HL-60 (cell line): Measurements from ENCODE around the gene SLC5A1.
A peak's percentile ranks its signal among the peaks of the same experiment; 100 is the strongest.

ENCODE experiments used
- DNase-seq, 2 experiments: peaks; one replicate each; pipeline ENCODE4 v3.0.0-alpha.2; 2010 to 2020; ENCODE audit warnings: low read depth in 1 of 2, low spot score in 1 of 2
- H3K27ac ChIP-seq: fragments of 250-450 bp; sonication (Bioruptor Pico); replicated peaks from 2 replicates; pipeline ENCODE4 v1.5.1; 2020; ENCODE audit warnings: mild to moderate bottlenecking, moderate library complexity
- H3K27me3 ChIP-seq: fragments of 250-450 bp; sonication (Bioruptor Pico); 2 replicates; pipeline ENCODE4 v1.5.1; 2021; ENCODE audit warnings: mild to moderate bottlenecking, moderate library complexity; ENCODE audit not compliant: insufficient read depth, poor library complexity, severe bottlenecking
- H3K4me3 ChIP-seq: replicated peaks from 2 replicates; pipeline ENCODE4 v1.5.1; 2011; ENCODE audit warnings: mild to moderate bottlenecking, control low read depth, low read length; ENCODE audit not compliant: insufficient read depth
- GABPA ChIP-seq: IDR thresholded peaks from 2 replicates; pipeline ENCODE4 v1.6.1; 2012; ENCODE audit warnings: low read depth
- POLR2AphosphoS5 ChIP-seq: IDR thresholded peaks from 2 replicates; pipeline ENCODE4 v1.6.1; 2012; ENCODE audit warnings: low read depth
- SPI1 ChIP-seq: IDR thresholded peaks from 2 replicates; pipeline ENCODE4 v1.6.1; 2012; ENCODE audit warnings: low read depth, mild to moderate bottlenecking, borderline replicate concordance
- TF ChIP-seq, protein P1 (sequence below): IDR thresholded peaks from 2 replicates; pipeline ENCODE4 v1.6.1; 2012; ENCODE audit warnings: low read depth; ENCODE audit not compliant: insufficient replicate concordance
- TF ChIP-seq, protein P2 (sequence below): IDR thresholded peaks from one replicate; pipeline ENCODE4 v1.5.1; 2011; ENCODE audit warnings: low read length, control low read depth, inconsistent platforms; ENCODE audit not compliant: insufficient read depth

The SLC5A1 gene

DNA sequence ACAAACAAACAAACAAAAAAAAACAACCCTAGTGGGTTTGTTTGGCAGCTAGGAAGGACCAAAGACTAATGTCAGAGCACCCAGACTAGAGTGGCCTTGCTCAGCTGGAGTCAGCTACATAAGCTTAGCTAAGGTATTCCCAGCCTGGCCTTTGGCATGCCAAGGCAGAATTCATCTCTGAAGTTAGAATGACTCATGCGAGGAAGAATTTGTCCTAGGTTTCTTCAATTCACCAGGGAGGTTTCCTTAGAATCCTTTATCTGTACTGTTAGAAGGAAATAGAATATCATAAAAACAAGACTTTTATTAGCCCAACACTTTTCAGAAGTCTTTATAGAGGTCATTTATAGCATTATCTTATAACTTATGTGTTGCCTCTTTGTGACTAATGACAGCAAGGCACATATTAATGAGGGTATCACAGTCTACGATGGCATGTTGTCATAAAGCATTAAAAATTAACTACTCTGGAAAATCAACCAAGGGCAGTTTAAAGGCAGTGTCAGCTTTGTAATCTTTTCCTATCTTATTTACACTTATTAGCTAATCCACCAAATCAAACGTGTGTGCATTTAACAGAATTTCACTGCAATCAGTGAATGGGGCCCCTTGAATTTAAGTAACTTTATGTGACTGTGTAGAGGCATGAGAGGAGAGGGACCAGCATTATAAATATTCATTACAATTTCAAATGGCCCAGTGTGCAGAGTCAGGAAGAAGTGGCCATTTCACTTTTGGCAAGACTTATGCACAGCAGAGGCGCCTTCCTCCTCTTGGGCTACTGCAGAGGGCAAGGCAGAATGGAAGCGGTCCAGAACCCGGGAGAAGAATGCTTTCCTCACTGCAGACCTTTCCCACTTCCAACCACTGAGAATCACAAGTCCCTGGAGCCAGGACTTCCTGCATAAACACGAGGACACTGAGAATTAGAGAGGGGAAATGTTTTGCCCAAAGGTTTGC lies 36.3 kb downstream of the SLC5A1 start:
- H3K27me3 ChIP-seq: peaks cover 3% of the 10 kb centered on the region
- TF ChIP-seq, protein P1, sequence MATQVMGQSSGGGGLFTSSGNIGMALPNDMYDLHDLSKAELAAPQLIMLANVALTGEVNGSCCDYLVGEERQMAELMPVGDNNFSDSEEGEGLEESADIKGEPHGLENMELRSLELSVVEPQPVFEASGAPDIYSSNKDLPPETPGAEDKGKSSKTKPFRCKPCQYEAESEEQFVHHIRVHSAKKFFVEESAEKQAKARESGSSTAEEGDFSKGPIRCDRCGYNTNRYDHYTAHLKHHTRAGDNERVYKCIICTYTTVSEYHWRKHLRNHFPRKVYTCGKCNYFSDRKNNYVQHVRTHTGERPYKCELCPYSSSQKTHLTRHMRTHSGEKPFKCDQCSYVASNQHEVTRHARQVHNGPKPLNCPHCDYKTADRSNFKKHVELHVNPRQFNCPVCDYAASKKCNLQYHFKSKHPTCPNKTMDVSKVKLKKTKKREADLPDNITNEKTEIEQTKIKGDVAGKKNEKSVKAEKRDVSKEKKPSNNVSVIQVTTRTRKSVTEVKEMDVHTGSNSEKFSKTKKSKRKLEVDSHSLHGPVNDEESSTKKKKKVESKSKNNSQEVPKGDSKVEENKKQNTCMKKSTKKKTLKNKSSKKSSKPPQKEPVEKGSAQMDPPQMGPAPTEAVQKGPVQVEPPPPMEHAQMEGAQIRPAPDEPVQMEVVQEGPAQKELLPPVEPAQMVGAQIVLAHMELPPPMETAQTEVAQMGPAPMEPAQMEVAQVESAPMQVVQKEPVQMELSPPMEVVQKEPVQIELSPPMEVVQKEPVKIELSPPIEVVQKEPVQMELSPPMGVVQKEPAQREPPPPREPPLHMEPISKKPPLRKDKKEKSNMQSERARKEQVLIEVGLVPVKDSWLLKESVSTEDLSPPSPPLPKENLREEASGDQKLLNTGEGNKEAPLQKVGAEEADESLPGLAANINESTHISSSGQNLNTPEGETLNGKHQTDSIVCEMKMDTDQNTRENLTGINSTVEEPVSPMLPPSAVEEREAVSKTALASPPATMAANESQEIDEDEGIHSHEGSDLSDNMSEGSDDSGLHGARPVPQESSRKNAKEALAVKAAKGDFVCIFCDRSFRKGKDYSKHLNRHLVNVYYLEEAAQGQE: no peak
- TF ChIP-seq SPI1 (no peak), POLR2AphosphoS5 (no peak), GABPA (no peak)
- TF ChIP-seq, protein P2, sequence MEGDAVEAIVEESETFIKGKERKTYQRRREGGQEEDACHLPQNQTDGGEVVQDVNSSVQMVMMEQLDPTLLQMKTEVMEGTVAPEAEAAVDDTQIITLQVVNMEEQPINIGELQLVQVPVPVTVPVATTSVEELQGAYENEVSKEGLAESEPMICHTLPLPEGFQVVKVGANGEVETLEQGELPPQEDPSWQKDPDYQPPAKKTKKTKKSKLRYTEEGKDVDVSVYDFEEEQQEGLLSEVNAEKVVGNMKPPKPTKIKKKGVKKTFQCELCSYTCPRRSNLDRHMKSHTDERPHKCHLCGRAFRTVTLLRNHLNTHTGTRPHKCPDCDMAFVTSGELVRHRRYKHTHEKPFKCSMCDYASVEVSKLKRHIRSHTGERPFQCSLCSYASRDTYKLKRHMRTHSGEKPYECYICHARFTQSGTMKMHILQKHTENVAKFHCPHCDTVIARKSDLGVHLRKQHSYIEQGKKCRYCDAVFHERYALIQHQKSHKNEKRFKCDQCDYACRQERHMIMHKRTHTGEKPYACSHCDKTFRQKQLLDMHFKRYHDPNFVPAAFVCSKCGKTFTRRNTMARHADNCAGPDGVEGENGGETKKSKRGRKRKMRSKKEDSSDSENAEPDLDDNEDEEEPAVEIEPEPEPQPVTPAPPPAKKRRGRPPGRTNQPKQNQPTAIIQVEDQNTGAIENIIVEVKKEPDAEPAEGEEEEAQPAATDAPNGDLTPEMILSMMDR: no peak
- DNase-seq: no peak
- no peak overlapping the region for H3K27ac ChIP-seq
- H3K4me3 ChIP-seq: no peak overlapping the region

DNA sequence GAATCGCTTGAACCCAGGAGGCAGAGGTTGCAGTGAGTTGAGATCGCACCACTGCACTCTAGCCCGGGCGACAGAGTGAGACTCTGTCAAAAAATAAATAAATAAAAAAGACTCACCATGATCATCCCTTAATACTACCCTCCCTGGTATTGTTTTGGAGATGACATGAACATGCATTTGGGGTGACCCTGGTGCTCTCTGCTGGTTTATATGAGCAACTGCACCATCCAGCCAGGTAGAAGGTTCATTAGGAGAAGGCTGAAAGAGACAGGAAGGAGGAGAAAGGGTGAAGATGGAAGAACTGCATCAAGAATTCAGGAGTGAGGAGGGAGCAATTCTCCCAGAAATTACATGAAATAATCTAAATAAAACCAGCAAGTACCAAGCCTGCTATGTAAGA lies 37.8 kb downstream of the SLC5A1 start:
- H3K4me3 ChIP-seq: no peak overlapping the region
- TF ChIP-seq, protein P2: peak; percentile 80
- no peak for TF ChIP-seq POLR2AphosphoS5
- peaks cover 3% of the 10 kb centered on the region for H3K27me3 ChIP-seq
- peak in 1 of 2 experiments; percentile 42 for DNase-seq
- H3K27ac ChIP-seq: no peak overlapping the region

DNA sequence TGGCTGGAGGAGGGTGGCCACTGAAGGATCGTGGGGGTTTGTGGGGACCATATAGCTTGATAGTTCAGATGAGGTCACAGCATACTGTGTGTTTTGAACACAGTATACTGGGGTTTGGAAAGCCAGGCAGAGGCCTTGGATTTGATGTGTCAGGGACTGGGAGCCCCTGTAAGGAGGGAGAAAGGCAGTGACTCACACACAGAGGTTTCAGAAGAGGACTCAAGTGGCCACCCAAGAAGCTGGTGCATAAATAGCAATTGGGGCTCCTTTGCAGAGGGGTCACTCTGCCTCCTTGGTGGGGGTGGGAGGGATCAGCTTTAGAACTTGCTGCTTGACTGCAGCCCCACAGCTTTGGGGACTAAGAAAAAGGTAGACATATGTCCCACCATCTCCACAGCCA lies 39.3 kb downstream of the SLC5A1 start:
- Histone ChIP-seq H3K27me3 (peaks cover 4% of the 10 kb centered on the region), H3K27ac (no peak overlapping the region), H3K4me3 (no peak overlapping the region)
- no peak for DNase-seq
- TF ChIP-seq GABPA: no peak
- no peak for TF ChIP-seq SPI1
- TF ChIP-seq, protein P2: no peak
- no peak for TF ChIP-seq POLR2AphosphoS5
- TF ChIP-seq, protein P1: no peak

DNA sequence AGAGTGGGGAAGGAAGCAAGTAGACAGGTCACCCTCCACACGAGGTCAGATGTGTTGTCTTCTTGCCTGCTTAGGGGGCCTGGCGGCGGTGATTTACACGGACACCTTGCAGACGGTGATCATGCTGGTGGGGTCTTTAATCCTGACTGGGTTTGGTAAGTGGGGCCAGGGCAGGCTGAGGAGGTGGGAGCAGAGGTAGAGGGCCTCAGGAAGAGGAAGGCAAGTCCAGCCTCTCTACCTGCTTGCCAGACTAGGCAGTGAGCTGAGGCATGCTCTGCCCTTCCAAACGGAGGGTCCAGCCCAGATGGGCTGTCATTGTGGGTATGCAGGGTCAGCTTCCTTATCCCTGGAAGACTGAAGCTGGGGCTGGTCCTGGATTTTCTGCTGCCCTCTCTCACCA lies 39.9 kb downstream of the SLC5A1 start:
- H3K4me3 ChIP-seq: no peak overlapping the region
- peaks cover 10% of the 10 kb centered on the region for H3K27me3 ChIP-seq
- no peak for DNase-seq
- no peak overlapping the region for H3K27ac ChIP-seq
- no peak for TF ChIP-seq GABPA
- TF ChIP-seq, protein P2: no peak
- no peak for TF ChIP-seq SPI1
- TF ChIP-seq, protein P1: no peak
- TF ChIP-seq POLR2AphosphoS5: no peak
